Measurements from ENCODE around the gene TAPT1. TPM values are rescaled to one million over a fixed set of nuclear protein-coding genes. Genes with fewer than 3 reads are reported as not detected.

The TAPT1 gene
- total and polyA plus RNA-seq, 2 experiments from 2014 or later = 3.6 to 9.9 TPM

DNA sequence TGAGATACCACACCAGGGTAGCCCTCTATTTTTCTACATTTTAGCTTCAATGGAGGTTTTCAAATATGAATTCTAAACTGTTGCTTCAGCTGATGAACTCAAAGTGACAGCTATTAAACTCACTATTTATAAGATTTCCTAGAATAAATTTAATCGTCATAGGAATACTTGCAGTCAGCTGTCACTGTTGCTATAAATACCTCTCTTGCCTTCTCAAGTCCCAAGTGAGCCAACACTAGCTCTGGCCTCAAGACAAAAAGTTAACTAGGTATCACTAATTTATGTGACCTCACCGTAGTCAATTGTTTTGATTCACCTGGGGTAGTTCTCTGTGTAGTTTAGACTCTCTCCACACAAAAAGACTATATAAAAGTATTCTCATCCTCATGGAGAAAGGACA, 108.2 kb downstream of the TAPT1 start:
- Histone ChIP-seq H3K9me2 (ENCODE audit: insufficient read depth) (0 out of 2 replicates have a peak, but pooled peaks cover 6% of the 10 kb centered on the region), H4K20me1 (replicated peaks; ENCODE audit: insufficient read depth) (no peaks in the 10 kb centered on the region), H3K79me2 (replicated peaks; ENCODE audit: insufficient read depth) (no peaks in the 10 kb centered on the region), H3K4me1 (ENCODE audit: insufficient read depth) (no peaks in the 10 kb centered on the region), H3K4me3 (no peak overlapping the region), H3K27ac (ENCODE audit: low read depth) (no peak overlapping the region), H3K4me2 (no peak overlapping the region), H3K36me3 (ENCODE audit: insufficient read depth) (no peaks in the 10 kb centered on the region), H2AFZ (no peak overlapping the region), H3K27me3 (ENCODE audit: insufficient read depth) (no peaks in the 10 kb centered on the region), H3F3A (replicated peaks; ENCODE audit: low read depth) (no peaks in the 10 kb centered on the region)
- no peaks in the 10 kb centered on the region for H3K9me3 Mint-ChIP-seq
- ATAC-seq (no peak), DNase-seq (ENCODE audit: low spot score) (no peak)
- no peaks in the 10 kb centered on the region; the same call in 2 of the 3 replicates for H3K4me1 Mint-ChIP-seq
- no peak overlapping the region for H3K27ac Mint-ChIP-seq
- no peak overlapping the region for H3K4me3 Mint-ChIP-seq
- H3K27me3 Mint-ChIP-seq (ENCODE audit: insufficient read depth, low read depth, poor library complexity) = peaks cover 4% of the 10 kb centered on the region
- no peak for TF ChIP-seq STAT1 (IDR thresholded peaks at IDR 0.05; ENCODE audit: unreplicated experiment)
- TF ChIP-seq REST (IDR thresholded peaks at IDR 0.05; ENCODE audit: unreplicated experiment) = no peak
- TF ChIP-seq, protein P1, sequence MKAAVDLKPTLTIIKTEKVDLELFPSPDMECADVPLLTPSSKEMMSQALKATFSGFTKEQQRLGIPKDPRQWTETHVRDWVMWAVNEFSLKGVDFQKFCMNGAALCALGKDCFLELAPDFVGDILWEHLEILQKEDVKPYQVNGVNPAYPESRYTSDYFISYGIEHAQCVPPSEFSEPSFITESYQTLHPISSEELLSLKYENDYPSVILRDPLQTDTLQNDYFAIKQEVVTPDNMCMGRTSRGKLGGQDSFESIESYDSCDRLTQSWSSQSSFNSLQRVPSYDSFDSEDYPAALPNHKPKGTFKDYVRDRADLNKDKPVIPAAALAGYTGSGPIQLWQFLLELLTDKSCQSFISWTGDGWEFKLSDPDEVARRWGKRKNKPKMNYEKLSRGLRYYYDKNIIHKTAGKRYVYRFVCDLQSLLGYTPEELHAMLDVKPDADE (IDR thresholded peaks at IDR 0.05) = no peak
- no peak for TF ChIP-seq NANOG (IDR thresholded peaks at IDR 0.05; ENCODE audit: borderline replicate concordance)
- no peak for TF ChIP-seq ZNF331 (CRISPR knock-in tag; IDR thresholded peaks at IDR 0.05; ENCODE audit: low read depth)
- TF ChIP-seq ZNF114 (CRISPR knock-in tag; IDR thresholded peaks at IDR 0.05) = no peak
- no peak for TF ChIP-seq EZH2phosphoT487 (IDR thresholded peaks at IDR 0.05; ENCODE audit: unreplicated experiment)
- no peak for TF ChIP-seq POLR2AphosphoS5 (IDR thresholded peaks at IDR 0.05; ENCODE audit: low read depth)
- TF ChIP-seq, protein P2, sequence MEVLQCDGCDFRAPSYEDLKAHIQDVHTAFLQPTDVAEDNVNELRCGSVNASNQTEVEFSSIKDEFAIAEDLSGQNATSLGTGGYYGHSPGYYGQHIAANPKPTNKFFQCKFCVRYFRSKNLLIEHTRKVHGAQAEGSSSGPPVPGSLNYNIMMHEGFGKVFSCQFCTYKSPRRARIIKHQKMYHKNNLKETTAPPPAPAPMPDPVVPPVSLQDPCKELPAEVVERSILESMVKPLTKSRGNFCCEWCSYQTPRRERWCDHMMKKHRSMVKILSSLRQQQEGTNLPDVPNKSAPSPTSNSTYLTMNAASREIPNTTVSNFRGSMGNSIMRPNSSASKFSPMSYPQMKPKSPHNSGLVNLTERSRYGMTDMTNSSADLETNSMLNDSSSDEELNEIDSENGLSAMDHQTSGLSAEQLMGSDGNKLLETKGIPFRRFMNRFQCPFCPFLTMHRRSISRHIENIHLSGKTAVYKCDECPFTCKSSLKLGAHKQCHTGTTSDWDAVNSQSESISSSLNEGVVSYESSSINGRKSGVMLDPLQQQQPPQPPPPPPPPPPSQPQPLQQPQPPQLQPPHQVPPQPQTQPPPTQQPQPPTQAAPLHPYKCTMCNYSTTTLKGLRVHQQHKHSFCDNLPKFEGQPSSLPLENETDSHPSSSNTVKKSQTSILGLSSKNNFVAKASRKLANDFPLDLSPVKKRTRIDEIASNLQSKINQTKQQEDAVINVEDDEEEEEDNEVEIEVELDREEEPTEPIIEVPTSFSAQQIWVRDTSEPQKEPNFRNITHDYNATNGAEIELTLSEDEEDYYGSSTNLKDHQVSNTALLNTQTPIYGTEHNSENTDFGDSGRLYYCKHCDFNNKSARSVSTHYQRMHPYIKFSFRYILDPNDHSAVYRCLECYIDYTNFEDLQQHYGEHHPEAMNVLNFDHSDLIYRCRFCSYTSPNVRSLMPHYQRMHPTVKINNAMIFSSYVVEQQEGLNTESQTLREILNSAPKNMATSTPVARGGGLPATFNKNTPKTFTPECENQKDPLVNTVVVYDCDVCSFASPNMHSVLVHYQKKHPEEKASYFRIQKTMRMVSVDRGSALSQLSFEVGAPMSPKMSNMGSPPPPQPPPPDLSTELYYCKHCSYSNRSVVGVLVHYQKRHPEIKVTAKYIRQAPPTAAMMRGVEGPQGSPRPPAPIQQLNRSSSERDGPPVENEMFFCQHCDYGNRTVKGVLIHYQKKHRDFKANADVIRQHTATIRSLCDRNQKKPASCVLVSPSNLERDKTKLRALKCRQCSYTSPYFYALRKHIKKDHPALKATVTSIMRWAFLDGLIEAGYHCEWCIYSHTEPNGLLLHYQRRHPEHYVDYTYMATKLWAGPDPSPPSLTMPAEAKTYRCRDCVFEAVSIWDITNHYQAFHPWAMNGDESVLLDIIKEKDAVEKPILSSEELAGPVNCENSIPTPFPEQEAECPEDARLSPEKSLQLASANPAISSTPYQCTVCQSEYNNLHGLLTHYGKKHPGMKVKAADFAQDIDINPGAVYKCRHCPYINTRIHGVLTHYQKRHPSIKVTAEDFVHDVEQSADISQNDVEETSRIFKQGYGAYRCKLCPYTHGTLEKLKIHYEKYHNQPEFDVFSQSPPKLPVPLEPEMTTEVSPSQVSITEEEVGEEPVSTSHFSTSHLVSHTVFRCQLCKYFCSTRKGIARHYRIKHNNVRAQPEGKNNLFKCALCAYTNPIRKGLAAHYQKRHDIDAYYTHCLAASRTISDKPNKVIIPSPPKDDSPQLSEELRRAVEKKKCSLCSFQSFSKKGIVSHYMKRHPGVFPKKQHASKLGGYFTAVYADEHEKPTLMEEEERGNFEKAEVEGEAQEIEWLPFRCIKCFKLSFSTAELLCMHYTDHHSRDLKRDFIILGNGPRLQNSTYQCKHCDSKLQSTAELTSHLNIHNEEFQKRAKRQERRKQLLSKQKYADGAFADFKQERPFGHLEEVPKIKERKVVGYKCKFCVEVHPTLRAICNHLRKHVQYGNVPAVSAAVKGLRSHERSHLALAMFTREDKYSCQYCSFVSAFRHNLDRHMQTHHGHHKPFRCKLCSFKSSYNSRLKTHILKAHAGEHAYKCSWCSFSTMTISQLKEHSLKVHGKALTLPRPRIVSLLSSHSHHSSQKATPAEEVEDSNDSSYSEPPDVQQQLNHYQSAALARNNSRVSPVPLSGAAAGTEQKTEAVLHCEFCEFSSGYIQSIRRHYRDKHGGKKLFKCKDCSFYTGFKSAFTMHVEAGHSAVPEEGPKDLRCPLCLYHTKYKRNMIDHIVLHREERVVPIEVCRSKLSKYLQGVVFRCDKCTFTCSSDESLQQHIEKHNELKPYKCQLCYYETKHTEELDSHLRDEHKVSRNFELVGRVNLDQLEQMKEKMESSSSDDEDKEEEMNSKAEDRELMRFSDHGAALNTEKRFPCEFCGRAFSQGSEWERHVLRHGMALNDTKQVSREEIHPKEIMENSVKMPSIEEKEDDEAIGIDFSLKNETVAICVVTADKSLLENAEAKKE (CRISPR knock-in tag; IDR thresholded peaks at IDR 0.05) = no peak
- no peak for TF ChIP-seq CREB1 (CRISPR knock-in tag; IDR thresholded peaks at IDR 0.05; ENCODE audit: low read depth)
- no peak for TF ChIP-seq EZH2 (IDR thresholded peaks at IDR 0.05; ENCODE audit: low read depth, unreplicated experiment)
- no peak for TF ChIP-seq JUNB (IDR thresholded peaks at IDR 0.05; ENCODE audit: unreplicated experiment)
- no peak for TF ChIP-seq CTCF (conservative IDR thresholded peaks at IDR 0.05; ENCODE audit: low read depth in 2 of 2)
- H3K36me3 Mint-ChIP-seq (ENCODE audit: low read depth) = no peaks in the 10 kb centered on the region

Measured in GM23338 (cell line).